H1 (cell line): ENCODE data around the gene ARMC9. TPM values are rescaled to one million over a fixed set of nuclear protein-coding genes. Genes with fewer than 3 reads are reported as not detected.

ENCODE experiments used
- CTCF ChIA-PET: fragments of 300-600 bp; sonication (Branson Sonifier 250); formaldehyde crosslinking; loops from one replicate; lab custom pipeline; 2021; ENCODE audit not compliant: partially characterized antibody; lab: Charles Lee
- POLR2A ChIA-PET: fragments of 300-600 bp; sonication (Branson Sonifier 250); formaldehyde crosslinking; loops from one replicate; lab custom pipeline; 2021; ENCODE audit warnings: inconsistent platforms; ENCODE audit not compliant: partially characterized antibody; lab: Charles Lee
- DNase-seq, 2 experiments: peaks; one replicate each; pipeline versions ENCODE4 v3.0.0 to v3.0.0-alpha.2; 2010 to 2022; ENCODE audit warnings: low spot score in 2 of 2, low read depth in 1 of 2, mixed read lengths in 1 of 2
- FAIRE-seq: peaks from 2 replicates; lab custom pipeline; 2011; peaks lifted over from hg19 to GRCh38; lab: Jason Lieb, UNC
- H2AFZ ChIP-seq: 2 replicates; pipeline ENCODE4 v1.8.1; 2012; ENCODE audit warnings: low read length, inconsistent platforms
- H2AK5ac ChIP-seq: 2 replicates; pipeline ENCODE4 v1.6.1; 2013; ENCODE audit warnings: low read depth, low read length
- H2BK120ac ChIP-seq: replicated peaks from 2 replicates; pipeline ENCODE3; 2013; ENCODE audit warnings: low read depth, low read length, inconsistent platforms
- H2BK12ac ChIP-seq: 2 replicates; pipeline ENCODE4 v1.6.1; 2013; ENCODE audit warnings: low read depth, low read length
- H2BK15ac ChIP-seq: 2 replicates; pipeline ENCODE4 v1.6.1; 2013; ENCODE audit warnings: low read length
- H2BK20ac ChIP-seq: 2 replicates; pipeline ENCODE4 v1.6.1; 2013; ENCODE audit warnings: low read length
- H2BK5ac ChIP-seq: 2 replicates; pipeline ENCODE4 v1.6.1; 2013; ENCODE audit warnings: low read depth, low read length
- H3K14ac ChIP-seq: 2 replicates; pipeline ENCODE4 v1.6.1; 2013; ENCODE audit warnings: inconsistent platforms; ENCODE audit not compliant: insufficient read length
- H3K18ac ChIP-seq: 2 replicates; pipeline ENCODE4 v1.6.1; 2013; ENCODE audit warnings: low read length; ENCODE audit errors: extremely low read depth
- H3K23ac ChIP-seq: 2 replicates; pipeline ENCODE4 v1.6.1; 2013; ENCODE audit warnings: inconsistent platforms; ENCODE audit not compliant: insufficient read length
- H3K23me2 ChIP-seq: 2 replicates; pipeline ENCODE4 v1.6.1; 2013; ENCODE audit warnings: low read depth, low read length
- H3K27ac ChIP-seq: 2 replicates; pipeline ENCODE4 v1.6.1; 2011; ENCODE audit warnings: low read depth, low read length, inconsistent platforms
- H3K27me3 ChIP-seq, 4 experiments: replicated peaks in 1 of 4; 1 replicate in 1 of 4; 2 replicates in 3 of 4; pipeline versions ENCODE4 v1.6.1 to v1.8.1; 2011 to 2013; ENCODE audit warnings: low read length in 3 of 4, mild to moderate bottlenecking in 3 of 4, inconsistent platforms in 2 of 4, mixed read lengths in 2 of 4, moderate library complexity in 1 of 4; ENCODE audit not compliant: control insufficient read depth in 3 of 4, insufficient read depth in 3 of 4; ENCODE audit errors: extremely low read depth in 1 of 4
- H3K36me3 ChIP-seq, 4 experiments: 2 replicates each; pipeline versions ENCODE4 v1.6.1 to v1.8.1; 2011 to 2013; ENCODE audit warnings: mild to moderate bottlenecking in 4 of 4, low read length in 3 of 4, moderate library complexity in 2 of 4, control low read depth in 1 of 4, inconsistent platforms in 1 of 4; ENCODE audit not compliant: insufficient read depth in 4 of 4, control insufficient read depth in 2 of 4
- H3K4ac ChIP-seq: replicated peaks from 2 replicates; pipeline ENCODE3; 2013; ENCODE audit warnings: low read length, low read depth, mixed read lengths, inconsistent platforms; ENCODE audit not compliant: insufficient read length
- H3K4me1 ChIP-seq, 4 experiments: replicated peaks in 1 of 4; 1 replicate in 1 of 4; 2 replicates in 3 of 4; pipeline versions ENCODE4 v1.6.1 to v1.8.1; 2011 to 2013; ENCODE audit warnings: low read length in 3 of 4, inconsistent platforms in 2 of 4, mixed read lengths in 1 of 4; ENCODE audit not compliant: insufficient read depth in 4 of 4, control insufficient read depth in 3 of 4
- H3K4me2 ChIP-seq, 2 experiments: 2 replicates each; pipeline versions ENCODE4 v1.6.1 to v1.8.1; 2011 to 2013; ENCODE audit warnings: low read depth in 2 of 2, low read length in 2 of 2, control low read depth in 1 of 2, inconsistent platforms in 1 of 2, mild to moderate bottlenecking in 1 of 2; ENCODE audit not compliant: insufficient read depth in 1 of 2
- H3K4me3 ChIP-seq, 4 experiments: fragments of 200-600, 300-600 bp in 1 of 4; sonication (generic), shearing (Covaris generic), sonication (Bioruptor Twin) in 1 of 4; 2 replicates each; pipeline versions ENCODE4 v1.5.1 to v1.8.1; 2011 to 2016; ENCODE audit warnings: low read length in 4 of 4, low read depth in 3 of 4, control low read depth in 2 of 4, inconsistent platforms in 2 of 4, mild to moderate bottlenecking in 2 of 4, mixed read lengths in 1 of 4, moderate library complexity in 1 of 4; ENCODE audit not compliant: insufficient read depth in 2 of 4; ENCODE audit errors: extremely low read depth in 1 of 4
- H3K56ac ChIP-seq: replicated peaks from 2 replicates; pipeline ENCODE3; 2013; ENCODE audit warnings: low read depth, mild to moderate bottlenecking, mixed read lengths, low read length, inconsistent platforms; ENCODE audit not compliant: insufficient read length
- H3K79me1 ChIP-seq: 2 replicates; pipeline ENCODE4 v1.6.1; 2013; ENCODE audit warnings: low read depth, low read length, control low read depth
- H3K79me2 ChIP-seq, 2 experiments: 2 replicates each; pipeline versions ENCODE4 v1.6.1 to v1.8.1; 2012 to 2013; ENCODE audit warnings: low read length in 2 of 2, mild to moderate bottlenecking in 2 of 2, inconsistent platforms in 1 of 2; ENCODE audit not compliant: insufficient read depth in 2 of 2, control insufficient read depth in 1 of 2
- H3K9ac ChIP-seq, 4 experiments: replicated peaks in 1 of 4; 1 replicate in 1 of 4; 2 replicates in 3 of 4; pipeline versions ENCODE4 v1.6.1 to v1.8.1; 2011 to 2013; ENCODE audit warnings: low read depth in 3 of 4, low read length in 3 of 4, control low read depth in 2 of 4, mild to moderate bottlenecking in 2 of 4, moderate library complexity in 2 of 4, inconsistent platforms in 1 of 4; ENCODE audit errors: extremely low read depth in 1 of 4
- H3K9me3 ChIP-seq, 2 experiments: 2 replicates each; pipeline versions ENCODE4 v1.6.1 to v1.8.1; 2012 to 2013; ENCODE audit warnings: mild to moderate bottlenecking in 2 of 2, moderate library complexity in 2 of 2, control low read depth in 1 of 2, inconsistent platforms in 1 of 2, low read depth in 1 of 2, low read length in 1 of 2, mixed read lengths in 1 of 2; ENCODE audit not compliant: insufficient read depth in 2 of 2
- H4K20me1 ChIP-seq, 2 experiments: replicated peaks in 1 of 2; 2 replicates each; pipeline versions ENCODE3 to v1.8.1; 2011 to 2013; ENCODE audit warnings: inconsistent platforms in 2 of 2, low read length in 2 of 2, mild to moderate bottlenecking in 1 of 2; ENCODE audit not compliant: insufficient read depth in 2 of 2, control insufficient read depth in 1 of 2
- H4K5ac ChIP-seq: 2 replicates; pipeline ENCODE4 v1.6.1; 2013; ENCODE audit warnings: low read length, low read depth, mixed read lengths, inconsistent platforms; ENCODE audit not compliant: insufficient read length
- H4K8ac ChIP-seq: 2 replicates; pipeline ENCODE4 v1.8.0; 2013; ENCODE audit warnings: mild to moderate bottlenecking, moderate library complexity, low read length, inconsistent platforms; ENCODE audit not compliant: insufficient read depth; ENCODE audit errors: extremely low read depth
- H4K91ac ChIP-seq: replicated peaks from 2 replicates; pipeline ENCODE3; 2013; ENCODE audit warnings: low read length, mixed read lengths, inconsistent platforms; ENCODE audit not compliant: insufficient read length
- CEBPB ChIP-seq: IDR thresholded peaks from 2 replicates; pipeline ENCODE4 v1.6.1; 2012; ENCODE audit warnings: low read depth, low read length
- CTBP2 ChIP-seq: IDR thresholded peaks from 2 replicates; pipeline ENCODE4 v1.7.0; 2011; ENCODE audit warnings: borderline replicate concordance, mild to moderate bottlenecking, moderate library complexity, mixed read lengths, low read length; ENCODE audit not compliant: insufficient read depth, insufficient read length
- CTCF ChIP-seq, 3 experiments: IDR thresholded peaks; 1 replicate in 2 of 3; 2 replicates in 1 of 3; pipeline versions ENCODE4 v1.5.1 to v1.6.1; 2011; ENCODE audit warnings: low read length in 3 of 3, mild to moderate bottlenecking in 3 of 3, inconsistent platforms in 2 of 3, low read depth in 1 of 3, moderate library complexity in 1 of 3; ENCODE audit not compliant: insufficient read depth in 1 of 3; ENCODE audit errors: control extremely low read depth in 1 of 3
- JUN ChIP-seq: IDR thresholded peaks from 2 replicates; pipeline ENCODE4 v1.6.1; 2011; ENCODE audit warnings: low read depth, mild to moderate bottlenecking, improper control_type of control experiment, low read length
- KDM4A ChIP-seq: IDR thresholded peaks from one replicate; pipeline ENCODE4 v1.7.1; 2012; ENCODE audit warnings: low read depth, mild to moderate bottlenecking, moderate library complexity, low read length, inconsistent platforms; ENCODE audit not compliant: severe bottlenecking
- NRF1 ChIP-seq: IDR thresholded peaks from 2 replicates; pipeline ENCODE4 v1.6.1; 2011; ENCODE audit warnings: mild to moderate bottlenecking, low read depth, low read length, improper control_type of control experiment
- RAD21 ChIP-seq, 2 experiments: IDR thresholded peaks in 1 of 2; conservative IDR thresholded peaks in 1 of 2; 2 replicates each; pipeline ENCODE4 v1.6.1; 2011; ENCODE audit warnings: low read depth in 2 of 2, low read length in 2 of 2, improper control_type of control experiment in 1 of 2, inconsistent platforms in 1 of 2, mild to moderate bottlenecking in 1 of 2, moderate library complexity in 1 of 2
- SIN3A ChIP-seq, 2 experiments: IDR thresholded peaks in 1 of 2; conservative IDR thresholded peaks in 1 of 2; 2 replicates each; pipeline ENCODE4 v1.6.1; 2011 to 2012; ENCODE audit warnings: low read length in 2 of 2, improper control_type of control experiment in 1 of 2, low read depth in 1 of 2, mild to moderate bottlenecking in 1 of 2
- SP2 ChIP-seq: IDR thresholded peaks from 2 replicates; pipeline ENCODE4 v1.6.1; 2012; ENCODE audit warnings: mild to moderate bottlenecking, low read length, inconsistent platforms
- TBP ChIP-seq: IDR thresholded peaks from 2 replicates; pipeline ENCODE4 v1.6.1; 2011; ENCODE audit warnings: low read depth, low read length, improper control_type of control experiment
- ZNF274 ChIP-seq: IDR thresholded peaks from 2 replicates; pipeline ENCODE4 v1.7.0; 2012; ENCODE audit warnings: low read length, borderline replicate concordance; ENCODE audit errors: extremely low read depth
- WGBS, 2 experiments: shearing (Covaris generic) in 1 of 2; methylation state at CpG; one replicate each; pipeline versions ENCODE4 v1.1.6 to v1.1.7; 2013 to 2015; ENCODE audit warnings: low lambda C conversion rate in 2 of 2, mixed read lengths in 2 of 2, inconsistent platforms in 1 of 2, low coverage in 1 of 2, missing lambda C conversion rate in 1 of 2; ENCODE audit not compliant: insufficient replicate concordance in 2 of 2, insufficient coverage in 1 of 2, insufficient read length in 1 of 2; ENCODE audit errors: extremely low coverage in 1 of 2, missing lambda C conversion rate in 1 of 2; 5-methylcytosine and 5-hydroxymethylcytosine counted together
- polyA plus RNA-seq, 7 experiments: library from polyadenylated mRNA; depleted of rRNA in 3 of 7; stranded (reverse) in 5 of 7; unstranded in 2 of 7; fragments of >200 nt in 5 of 7; fragments of 200-250 nt in 2 of 7; gene quantifications; 1 replicate in 5 of 7; 2 replicates in 1 of 7; 4 replicates in 1 of 7; pipeline versions ENCODE4 v1.2.1 to v1.2.3, GENCODE V29; 2011 to 2013; ENCODE audit warnings: missing spikeins in 2 of 7, mixed read lengths in 2 of 7
- total RNA-seq: library from RNA; stranded (reverse); fragmentation: NEBNext Ultra II Directional; extraction: Animal tissue kit (Norgen Biotek cat#: 25700); gene quantifications from 2 replicates; pipeline ENCODE4 v1.2.1, GENCODE V29; 2021

The ARMC9 gene
- total and polyA plus RNA-seq, 2 of the 8 experiments (the other 6 are each of a cell fraction or from before 2014, with no cell fraction given): 23.2 to 36.1 TPM

- no peaks in the 10 kb centered on the region for H3K27me3 ChIP-seq
- H4K8ac ChIP-seq: no peak overlapping the region; the same call in 1 of the 2 replicates
- peak overlapping the region; percentile 71 for H2BK5ac ChIP-seq
- CTCF ChIA-PET: interaction anchor here (1.4 to 26.8 kb wide), 5 partner anchors 11 to 40 kb away, joined by 6 to 617 read pairs (median 9); partner anchors contain the start of gene B3GNT7
- H3K27ac ChIP-seq: no peak overlapping the region
- no peak overlapping the region for H3K4ac ChIP-seq
- H2AK5ac ChIP-seq: no peak overlapping the region
- peak overlapping the region; percentile 68 for H4K91ac ChIP-seq
- H3K36me3 ChIP-seq: no peaks in the 10 kb centered on the region
- H3K4me1 ChIP-seq: peaks cover 4 to 19% (median 4%) of the 10 kb centered on the region in 4 experiments
- H2AFZ ChIP-seq: no peak overlapping the region
- no peak overlapping the region for H2BK120ac ChIP-seq
- H2BK15ac ChIP-seq: no peak overlapping the region
- no peak overlapping the region for H4K5ac ChIP-seq
- H3K4me2 ChIP-seq: no peak overlapping the region
- H3K23me2 ChIP-seq: no peaks in the 10 kb centered on the region
- WGBS, 2 experiments: 94% methylated on average over 11 of the region's 11 CpGs; no CpG with 5 or more reads in 1 of the 2 experiments
- no peaks in the 10 kb centered on the region for H4K20me1 ChIP-seq
- peak overlapping the region; percentile 82; the same call in 1 of the 2 replicates for H2BK12ac ChIP-seq
- H2BK20ac ChIP-seq: no peak overlapping the region
- no peak for FAIRE-seq
- no peak overlapping the region for H3K18ac ChIP-seq
- no peaks in the 10 kb centered on the region for H3K79me1 ChIP-seq
- no peak for DNase-seq
- POLR2A ChIA-PET: interaction anchor here (0.9 to 1.3 kb wide), 3 partner anchors 12 to 105 kb away, joined by 3 read pairs; partner anchors contain the start of gene NCL
- H3K14ac ChIP-seq: no peak overlapping the region
- H3K79me2 ChIP-seq: no peaks in the 10 kb centered on the region
- no peak overlapping the region for H3K23ac ChIP-seq
- no peaks in the 10 kb centered on the region for H3K9me3 ChIP-seq
- no peak overlapping the region for H3K4me3 ChIP-seq
- H3K9ac ChIP-seq: no peak overlapping the region; a peak in 1 of 7 replicates
- no peak overlapping the region for H3K56ac ChIP-seq
- TF ChIP-seq RAD21 (IDR thresholded peaks at IDR 0.05 in 1 of 2, conservative IDR thresholded peaks at IDR 0.05 in 1 of 2; ENCODE audit: low read depth in 2 of 2, low read length in 2 of 2): no peak
- TF ChIP-seq TBP: no peak
- TF ChIP-seq CTBP2: no peak
- no peak for TF ChIP-seq SIN3A (conservative IDR thresholded peaks at IDR 0.05 in 1 of 2, IDR thresholded peaks at IDR 0.05 in 1 of 2; ENCODE audit: low read depth in 1 of 2, low read length in 2 of 2)
- no peak for TF ChIP-seq SP2
- no peak for TF ChIP-seq CEBPB
- TF ChIP-seq ZNF274: no peak
- no peak for TF ChIP-seq KDM4A
- no peak for TF ChIP-seq JUN
- no peak for TF ChIP-seq NRF1
- TF ChIP-seq CTCF (IDR thresholded peaks at IDR 0.05; ENCODE audit: control extremely low read depth in 1 of 3, insufficient read depth in 1 of 3, low read depth in 1 of 3, low read length in 3 of 3): no peak
These were observed 161.5 kb downstream of the ARMC9 start for GRCh38 chr2:231359948-231360347.
